ACC112 (cell line): ENCODE results near the gene ZNF827.

ENCODE experiments used
- H2AFZ ChIP-seq: fragments of 200-600 bp; sonication (generic); one replicate; pipeline ENCODE4 v1.6.0; 2017; ENCODE audit warnings: antibody characterized with exemption, low read length; ENCODE audit not compliant: unreplicated experiment
- H3K27ac ChIP-seq: fragments of 200-600 bp; sonication (generic); 2 replicates; pipeline ENCODE4 v1.5.1; 2014; ENCODE audit warnings: low read depth, mild to moderate bottlenecking, antibody characterized with exemption, low read length, moderate library complexity
- H3K27me3 ChIP-seq: fragments of 200-600 bp; sonication (generic); 2 replicates; pipeline ENCODE4 v1.6.1; 2014; ENCODE audit warnings: mild to moderate bottlenecking, antibody characterized with exemption, low read length, moderate library complexity, mixed read lengths; ENCODE audit not compliant: insufficient read depth
- H3K36me3 ChIP-seq: fragments of 200-600 bp; sonication (generic); 2 replicates; pipeline ENCODE4 v1.6.1; 2016; ENCODE audit warnings: mild to moderate bottlenecking, antibody characterized with exemption, low read length, moderate library complexity, mixed read lengths; ENCODE audit not compliant: insufficient read depth
- H3K4me1 ChIP-seq: fragments of 200-600 bp; sonication (generic); one replicate; pipeline ENCODE4 v1.6.1; 2016; ENCODE audit warnings: low read length, mixed read lengths; ENCODE audit not compliant: insufficient read depth, unreplicated experiment, control insufficient read depth
- H3K4me3 ChIP-seq: fragments of 200-600 bp; sonication (generic); 2 replicates; pipeline ENCODE4 v1.5.1; 2014; ENCODE audit warnings: mild to moderate bottlenecking, low read depth, low read length
- H3K79me2 ChIP-seq: fragments of 200-600 bp; sonication (generic); one replicate; pipeline ENCODE4 v1.6.0; 2016; ENCODE audit warnings: low read length; ENCODE audit not compliant: control insufficient read depth, unreplicated experiment, insufficient read depth

ZNF827 gene

GRCh38 chr4:145909281-145909715, 29.3 kb downstream of the ZNF827 start:
- Histone ChIP-seq H3K27me3 (no peaks in the 10 kb centered on the region), H3K4me3 (no peak overlapping the region), H2AFZ (no peak overlapping the region), H3K4me1 (no peaks in the 10 kb centered on the region), H3K36me3 (no peaks in the 10 kb centered on the region), H3K79me2 (peaks cover 3% of the 10 kb centered on the region), H3K27ac (no peak overlapping the region)

- no peaks in the 10 kb centered on the region for H3K4me1 ChIP-seq
- no peaks in the 10 kb centered on the region for H3K36me3 ChIP-seq
- H3K27ac ChIP-seq = no peak overlapping the region
- no peaks in the 10 kb centered on the region for H3K27me3 ChIP-seq
- peaks cover 3% of the 10 kb centered on the region for H3K79me2 ChIP-seq
- H2AFZ ChIP-seq = no peak overlapping the region
- H3K4me3 ChIP-seq = no peak overlapping the region
These were observed 30.8 kb downstream of the ZNF827 start for GRCh38 chr4:145907812-145908211.

GRCh38 chr4:145907390-145907789, 31.2 kb downstream of the ZNF827 start:
- Histone ChIP-seq H3K27ac (no peak overlapping the region), H3K79me2 (peaks cover 3% of the 10 kb centered on the region), H3K4me1 (no peaks in the 10 kb centered on the region), H3K4me3 (no peak overlapping the region), H3K27me3 (no peaks in the 10 kb centered on the region), H2AFZ (no peak overlapping the region), H3K36me3 (no peaks in the 10 kb centered on the region)

GRCh38 chr4:145904413-145905177, 34.0 kb downstream of the ZNF827 start:
- no peak overlapping the region for H2AFZ ChIP-seq
- H3K4me3 ChIP-seq = no peak overlapping the region
- peaks cover 3% of the 10 kb centered on the region for H3K79me2 ChIP-seq
- H3K4me1 ChIP-seq = no peaks in the 10 kb centered on the region
- no peaks in the 10 kb centered on the region for H3K27me3 ChIP-seq
- H3K27ac ChIP-seq = no peak overlapping the region
- H3K36me3 ChIP-seq = no peaks in the 10 kb centered on the region

- Histone ChIP-seq H3K36me3 (no peaks in the 10 kb centered on the region), H3K4me3 (no peak overlapping the region), H3K27ac (no peak overlapping the region), H3K4me1 (no peaks in the 10 kb centered on the region), H3K79me2 (no peaks in the 10 kb centered on the region), H2AFZ (no peak overlapping the region), H3K27me3 (no peaks in the 10 kb centered on the region)
These were observed 36.1 kb downstream of the ZNF827 start for GRCh38 chr4:145902522-145902921.

GRCh38 chr4:145899886-145900460, 38.6 kb downstream of the ZNF827 start:
- Histone ChIP-seq H3K27ac (no peak overlapping the region), H3K27me3 (no peaks in the 10 kb centered on the region), H3K4me3 (no peak overlapping the region), H3K36me3 (no peaks in the 10 kb centered on the region), H3K79me2 (no peaks in the 10 kb centered on the region), H2AFZ (no peak overlapping the region), H3K4me1 (no peaks in the 10 kb centered on the region)

GRCh38 chr4:145898926-145899531, 39.6 kb downstream of the ZNF827 start:
- H3K79me2 ChIP-seq = no peaks in the 10 kb centered on the region
- no peaks in the 10 kb centered on the region for H3K36me3 ChIP-seq
- H2AFZ ChIP-seq = no peak overlapping the region
- H3K27ac ChIP-seq = no peak overlapping the region
- H3K27me3 ChIP-seq = no peaks in the 10 kb centered on the region
- no peaks in the 10 kb centered on the region for H3K4me1 ChIP-seq
- H3K4me3 ChIP-seq = no peak overlapping the region

GRCh38 chr4:145898466-145898865, 40.2 kb downstream of the ZNF827 start:
- Histone ChIP-seq H3K79me2 (no peaks in the 10 kb centered on the region), H3K4me1 (no peaks in the 10 kb centered on the region), H3K27me3 (no peaks in the 10 kb centered on the region), H2AFZ (no peak overlapping the region), H3K4me3 (no peak overlapping the region), H3K27ac (no peak overlapping the region), H3K36me3 (no peaks in the 10 kb centered on the region)

GRCh38 chr4:145895056-145895455, 43.6 kb downstream of the ZNF827 start:
- Histone ChIP-seq H3K79me2 (no peaks in the 10 kb centered on the region), H3K4me1 (no peaks in the 10 kb centered on the region), H3K27ac (no peak overlapping the region), H3K27me3 (no peaks in the 10 kb centered on the region), H2AFZ (no peak overlapping the region), H3K36me3 (no peaks in the 10 kb centered on the region), H3K4me3 (no peak overlapping the region)

- Histone ChIP-seq H3K79me2 (no peaks in the 10 kb centered on the region), H3K27ac (no peak overlapping the region), H3K4me3 (no peak overlapping the region), H2AFZ (no peak overlapping the region), H3K27me3 (no peaks in the 10 kb centered on the region), H3K4me1 (peaks cover 8% of the 10 kb centered on the region), H3K36me3 (no peaks in the 10 kb centered on the region)
These were observed 46.7 kb downstream of the ZNF827 start for GRCh38 chr4:145891958-145892357.

- no peak overlapping the region for H3K4me3 ChIP-seq
- H3K27me3 ChIP-seq = no peaks in the 10 kb centered on the region
- no peaks in the 10 kb centered on the region for H3K36me3 ChIP-seq
- H2AFZ ChIP-seq = no peak overlapping the region
- H3K4me1 ChIP-seq = peaks cover 10% of the 10 kb centered on the region
- H3K27ac ChIP-seq = no peak overlapping the region
- no peaks in the 10 kb centered on the region for H3K79me2 ChIP-seq
These were observed 47.9 kb downstream of the ZNF827 start for GRCh38 chr4:145890689-145891088.
